LoVo (cell line): ENCODE data around the gene SARM1.
A peak's percentile ranks its signal among the peaks of the same experiment; 100 is the strongest.

ENCODE experiments used
- DNase-seq: peaks from one replicate; pipeline ENCODE4 v3.0.0-alpha.2; 2016; ENCODE audit warnings: low spot score

SARM1 gene

DNA sequence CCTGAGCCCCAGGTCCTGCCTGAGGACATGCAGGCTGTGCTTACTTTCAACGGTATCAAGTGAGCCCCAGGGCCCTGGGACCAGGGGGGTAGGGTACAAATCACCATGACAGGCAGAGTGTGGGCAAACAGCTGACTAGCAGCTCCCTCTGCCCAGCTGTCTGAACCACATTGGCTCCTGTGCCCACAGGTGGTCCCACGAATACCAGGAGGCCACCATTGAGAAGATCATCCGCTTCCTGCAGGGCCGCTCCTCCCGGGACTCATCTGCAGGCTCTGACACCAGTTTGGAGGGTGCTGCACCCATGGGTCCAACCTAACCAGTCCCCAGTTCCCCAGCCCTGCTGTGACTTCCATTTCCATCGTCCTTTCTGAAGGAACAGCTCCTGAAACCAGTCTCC lies 24.5 kb downstream of the SARM1 start:
- DNase-seq: no peak

- DNase-seq: no peak
Measured at GRCh38 chr17:28396635-28397239, 25.2 kb downstream of the SARM1 start.

DNA sequence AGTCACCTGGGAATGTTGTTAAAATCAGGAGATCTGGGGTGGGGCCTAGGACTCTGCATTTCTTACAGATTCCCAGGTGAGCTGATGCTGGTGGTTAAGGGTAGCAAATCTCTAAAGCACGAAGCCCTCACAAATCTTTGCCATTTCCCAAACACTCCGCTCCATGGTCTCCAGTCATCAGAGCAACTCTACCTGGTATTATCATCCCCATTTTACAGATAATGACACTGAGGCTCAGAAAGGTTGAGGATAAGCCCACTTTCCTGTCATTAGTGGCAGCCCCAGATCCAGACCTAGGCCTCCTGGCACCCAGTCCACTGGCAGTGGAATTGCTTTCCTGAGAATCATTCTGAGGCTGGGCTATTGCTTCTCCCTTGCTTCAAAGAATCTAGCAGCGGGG lies 25.8 kb downstream of the SARM1 start:
- no peak for DNase-seq

GRCh38 chr17:28397687-28398279 lies 26.3 kb downstream of the SARM1 start:
- DNase-seq: no peak

DNA sequence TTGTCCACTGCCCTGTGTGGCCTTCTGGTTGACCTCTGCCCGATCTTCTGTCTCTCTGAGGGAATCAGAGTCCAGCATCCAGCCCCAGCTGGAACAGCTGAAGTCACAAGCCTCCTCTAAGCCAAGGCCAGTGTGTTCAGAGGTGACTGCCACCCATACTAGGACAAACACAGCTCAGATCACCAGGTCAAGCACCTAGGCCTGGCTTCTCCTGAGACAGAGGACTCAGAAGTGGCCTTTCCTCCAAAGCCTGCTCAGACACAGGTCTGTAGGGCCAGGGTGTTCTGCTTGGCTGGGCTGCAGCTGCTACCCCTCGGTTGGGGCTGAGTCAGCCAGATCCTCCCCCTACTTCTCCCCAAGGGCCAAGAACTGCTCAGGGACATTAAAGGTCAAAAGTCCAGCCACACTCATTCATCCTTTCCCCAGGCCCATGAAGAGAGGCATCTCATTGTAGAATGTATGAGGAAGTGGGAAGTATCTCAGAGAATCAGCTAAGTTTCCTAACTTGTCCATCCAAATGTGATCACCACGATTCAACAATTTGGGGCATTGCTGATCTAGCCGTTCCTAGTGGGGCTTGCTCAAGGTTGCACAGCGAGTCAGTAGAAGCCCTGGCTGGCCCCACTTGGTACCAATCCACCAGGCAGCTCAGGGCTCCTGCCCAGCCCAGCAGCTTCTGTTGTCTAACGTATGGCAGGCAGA lies 26.9 kb downstream of the SARM1 start:
- DNase-seq: no peak

DNA sequence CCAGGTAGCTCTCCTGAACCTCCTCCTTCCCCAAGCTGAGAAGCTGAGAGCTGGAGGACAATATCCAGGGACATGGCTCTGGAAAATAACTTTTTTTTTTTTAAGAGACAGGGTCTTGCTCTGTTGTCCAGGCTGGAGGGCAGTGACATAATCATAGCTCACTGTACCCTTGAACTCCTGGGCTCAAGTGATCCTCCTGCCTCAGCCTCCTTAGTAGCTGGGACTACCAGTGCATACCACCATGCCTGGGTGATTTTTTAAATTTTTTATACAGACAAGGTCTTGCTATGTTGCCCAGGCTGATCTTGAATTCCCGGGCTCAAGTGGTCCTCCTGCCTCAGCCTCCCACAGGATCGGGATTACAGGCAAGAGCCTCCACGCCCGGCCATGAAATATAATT lies 28.3 kb downstream of the SARM1 start:
- no peak for DNase-seq

DNA sequence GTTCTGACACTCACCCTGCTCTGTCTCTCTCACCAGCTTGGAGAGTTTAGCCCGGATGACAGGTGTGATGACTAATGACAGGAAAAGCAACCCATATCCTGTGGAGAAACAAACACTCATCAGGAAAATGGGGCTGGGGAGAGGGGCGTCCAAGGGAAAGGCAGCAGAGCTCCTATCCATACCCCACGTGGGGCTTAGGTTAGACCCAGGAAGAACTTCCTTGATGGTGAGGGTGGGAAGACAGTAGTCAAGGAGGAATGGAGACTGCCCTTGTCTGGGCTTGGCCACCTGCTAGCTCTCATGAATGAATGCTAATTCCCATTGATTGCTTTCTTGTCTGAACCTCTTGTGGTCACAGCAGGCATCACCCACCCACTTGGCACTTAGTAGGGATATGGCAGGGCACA lies 30.7 kb downstream of the SARM1 start:
- DNase-seq: no peak

GRCh38 chr17:28402844-28403243 lies 31.4 kb downstream of the SARM1 start:
- no peak for DNase-seq

GRCh38 chr17:28404007-28404406 lies 32.5 kb downstream of the SARM1 start:
- DNase-seq: no peak

DNA sequence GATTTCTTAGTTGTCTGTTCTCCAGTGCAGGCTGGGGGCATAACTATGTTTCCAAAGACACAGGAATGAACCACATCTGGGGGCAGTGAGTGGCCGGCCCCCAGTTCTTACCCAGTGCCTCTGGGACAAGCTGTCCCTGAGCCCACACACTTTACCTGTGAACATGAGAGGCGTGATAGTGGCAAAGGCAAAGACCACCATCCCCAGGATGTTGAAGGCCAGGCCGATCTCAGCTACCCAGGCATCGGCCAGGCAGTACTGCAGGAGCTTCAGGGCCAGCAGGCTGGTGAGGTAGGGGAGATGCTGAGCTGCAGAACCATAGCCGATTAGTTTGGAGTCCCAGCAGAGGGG lies 32.9 kb downstream of the SARM1 start:
- DNase-seq: no peak

DNA sequence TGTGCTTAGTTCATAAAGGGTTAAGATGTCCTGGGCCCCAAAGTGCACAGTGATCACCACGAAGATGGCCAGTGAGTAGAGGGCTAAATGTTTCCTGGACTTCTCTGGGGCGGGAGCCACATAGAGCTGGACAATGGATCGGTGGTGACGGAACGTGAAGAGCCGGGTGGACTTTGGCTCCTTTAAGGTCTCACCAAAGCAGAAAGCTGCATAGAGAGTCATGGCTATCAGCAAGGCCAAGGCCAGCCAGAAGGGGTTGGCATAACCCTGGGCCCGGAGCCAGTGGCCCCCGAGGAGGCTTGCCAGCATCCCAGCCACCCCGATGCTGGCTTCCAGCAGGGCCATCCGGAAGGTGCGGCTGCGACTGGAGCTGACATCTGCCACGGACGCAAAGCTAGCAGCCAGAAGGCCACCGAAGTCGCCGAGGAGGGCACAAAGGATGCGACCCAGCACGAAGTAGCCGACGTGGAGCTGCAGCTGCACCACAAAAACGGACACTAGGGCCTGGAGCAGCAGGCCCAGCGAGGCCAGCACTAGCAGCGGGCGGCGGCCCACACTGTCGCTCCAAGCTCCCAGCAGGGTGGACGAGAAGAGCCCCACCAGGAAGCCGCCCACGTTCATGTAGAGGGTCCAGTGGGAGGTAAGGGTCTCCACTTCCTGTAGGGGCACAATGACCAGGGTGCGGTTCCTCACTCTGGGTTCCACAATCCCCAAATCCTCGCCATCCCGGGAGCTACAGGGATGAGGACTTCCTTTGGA lies 33.5 kb downstream of the SARM1 start:
- DNase-seq: no peak

DNA sequence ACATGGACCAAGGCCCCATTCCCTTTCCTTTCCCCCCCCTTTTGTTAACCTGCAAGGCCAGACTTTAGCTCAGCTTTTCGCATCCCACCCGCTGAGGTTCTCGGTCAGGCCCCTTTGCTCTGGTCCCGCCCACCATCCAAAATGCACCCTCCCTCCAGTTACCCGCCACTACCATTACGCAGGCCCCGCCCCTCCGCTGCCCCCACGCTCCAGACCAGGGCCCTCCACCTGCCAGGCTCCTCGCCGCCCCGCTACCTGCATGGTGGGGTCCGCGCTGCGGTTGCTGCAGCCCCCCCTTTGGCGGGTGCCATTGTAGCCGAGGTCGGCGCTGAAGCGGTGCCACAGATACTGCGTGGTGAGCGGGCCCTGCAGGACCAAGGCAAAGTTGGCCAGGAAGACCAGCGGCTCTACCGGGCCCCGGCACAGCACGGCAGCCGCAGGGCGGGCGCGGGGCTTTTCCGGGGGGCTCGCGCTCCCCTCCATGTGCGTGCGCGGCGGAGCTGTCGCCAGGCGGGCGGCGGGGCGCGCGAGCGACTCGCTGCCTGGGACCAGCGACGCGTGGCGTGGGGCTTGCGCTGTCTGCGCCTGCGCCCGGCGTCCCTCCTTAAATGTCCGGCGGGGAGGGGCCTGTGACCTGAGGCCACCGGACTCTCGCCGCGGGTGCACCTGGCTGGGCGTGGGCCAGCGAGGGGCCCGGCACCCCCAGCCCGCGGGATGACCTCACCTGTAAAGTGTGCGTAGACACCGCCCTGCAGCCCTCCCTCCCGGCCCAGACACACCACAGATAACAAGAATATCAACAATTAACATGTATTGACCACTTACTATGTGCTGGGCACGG lies 34.4 kb downstream of the SARM1 start, which contains the start of gene SLC46A1:
SLC46A1 (minus strand) TSS at position 581 of the 841 bp plus-strand sequence; CDS start at position 483, 98 bp downstream.
- DNase-seq: peak; percentile 59

GRCh38 chr17:28406473-28406814 lies 35.0 kb downstream of the SARM1 start:
- DNase-seq: no peak

- DNase-seq: no peak
Measured at GRCh38 chr17:28407130-28407973, 35.9 kb downstream of the SARM1 start.

DNA sequence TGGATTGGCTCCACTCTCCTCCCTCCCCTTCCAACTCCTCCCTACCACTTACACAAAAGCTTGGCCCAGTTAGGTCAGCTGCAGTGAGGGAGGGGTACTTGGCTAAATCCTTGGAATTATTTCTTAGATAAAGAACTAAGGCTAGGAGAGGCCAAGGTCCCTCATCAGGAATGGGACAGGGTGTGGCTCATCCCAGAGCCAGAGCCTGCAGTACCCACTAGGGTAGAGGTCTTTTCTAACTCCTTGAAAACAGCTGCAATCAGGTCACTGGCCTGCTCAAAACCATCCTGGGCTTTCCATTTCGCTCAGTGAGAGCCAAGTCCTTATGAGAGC lies 36.4 kb downstream of the SARM1 start:
- no peak for DNase-seq

DNA sequence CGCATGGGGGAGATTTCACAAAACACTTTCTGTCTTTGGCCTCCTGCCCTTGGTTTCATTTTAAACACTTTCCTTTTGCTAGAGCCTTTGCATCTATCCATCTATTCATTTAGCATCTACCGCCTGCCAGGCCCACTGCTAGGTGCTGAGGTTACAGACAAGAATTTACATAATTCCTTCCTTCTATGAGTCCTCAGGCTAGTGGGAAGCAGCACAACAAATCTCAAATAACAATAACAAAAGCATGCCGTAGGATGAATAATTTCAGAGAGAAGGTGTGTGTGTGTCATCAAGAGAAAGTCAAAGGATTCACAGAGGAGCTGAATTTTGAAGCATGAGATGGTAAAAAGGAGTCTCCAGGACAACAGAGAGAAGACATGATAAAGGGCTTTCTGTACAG lies 40.6 kb downstream of the SARM1 start:
- DNase-seq: no peak

- no peak for DNase-seq
Measured at GRCh38 chr17:28413804-28414203, 42.3 kb downstream of the SARM1 start.

- no peak for DNase-seq
Measured at GRCh38 chr17:28415886-28416285, 44.4 kb downstream of the SARM1 start.

DNA sequence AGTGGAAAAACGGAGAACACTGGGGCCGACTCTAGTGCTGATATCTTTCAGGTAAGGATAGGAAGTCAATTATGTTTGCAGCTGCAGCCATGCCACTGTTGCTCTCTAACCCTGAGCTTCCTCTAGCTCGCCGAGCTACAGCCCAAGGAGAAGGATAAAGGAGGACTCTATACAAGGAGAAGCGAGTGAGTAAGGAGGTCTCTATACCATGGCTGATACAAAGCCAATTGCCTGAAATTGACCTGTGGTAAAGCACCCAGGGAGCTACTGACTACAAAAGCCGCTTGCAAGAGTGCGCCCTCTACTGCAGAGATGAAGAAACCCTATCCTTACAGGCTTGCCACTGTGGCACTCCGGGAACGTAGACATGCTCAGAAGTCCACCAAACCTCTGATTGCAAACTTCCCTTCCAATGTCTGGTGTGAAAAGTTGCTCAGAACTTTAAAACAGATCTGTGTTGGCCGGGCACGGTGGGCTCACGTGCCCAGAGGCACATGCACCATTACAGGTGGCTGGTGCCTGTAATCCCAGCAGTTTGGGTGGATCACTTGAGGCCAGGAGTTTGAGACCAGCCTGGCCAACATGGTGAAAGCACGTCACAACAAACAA lies 45.3 kb downstream of the SARM1 start:
- peak; percentile 64 for DNase-seq

GRCh38 chr17:28421787-28422305 lies 50.4 kb downstream of the SARM1 start:
- no peak for DNase-seq

DNA sequence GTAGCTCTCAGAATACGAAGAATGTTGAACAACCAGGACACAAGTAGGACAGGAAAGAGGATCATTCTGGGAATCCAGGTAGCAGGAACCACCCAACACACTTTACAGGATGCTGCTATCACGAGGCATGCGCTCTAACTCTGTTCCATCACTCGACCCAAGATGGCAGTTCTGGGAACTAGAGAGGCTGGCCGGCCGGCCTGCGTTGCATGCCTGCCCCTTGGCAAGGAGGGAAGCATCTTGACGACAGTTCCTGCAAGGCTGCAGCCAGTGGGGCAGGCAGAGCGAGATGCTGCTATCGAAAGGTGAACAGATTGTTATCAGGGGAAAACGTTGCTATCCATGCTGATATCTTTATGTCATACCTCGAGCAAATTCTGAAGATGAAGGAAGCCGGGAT lies 53.7 kb downstream of the SARM1 start:
- DNase-seq: no peak
